HepG2 (cell line): Measurements from ENCODE around the gene ARHGEF16. TPM values are rescaled to one million over a fixed set of nuclear protein-coding genes. Genes with fewer than 3 reads are reported as not detected.

Source experiments
- CBFB ChIP-seq: sonication (generic); formaldehyde crosslinking; IDR thresholded peaks from 2 replicates; pipeline ENCODE4 v1.4.0; 2020; ENCODE audit warnings: missing genetic modification reagents
- HMGXB3 ChIP-seq: sonication (generic); formaldehyde crosslinking; IDR thresholded peaks from 2 replicates; pipeline ENCODE4 v1.4.0; 2020; ENCODE audit warnings: missing genetic modification reagents, borderline replicate concordance
- JDP2 ChIP-seq: sonication (generic); formaldehyde crosslinking; IDR thresholded peaks from 2 replicates; pipeline ENCODE4 v1.8.1; 2022; ENCODE audit warnings: missing genetic modification reagents, borderline replicate concordance
- POLR2G ChIP-seq: fragments of 200-400 bp; formaldehyde crosslinking; IDR thresholded peaks from 2 replicates; pipeline ENCODE4 v1.6.1; 2018; ENCODE audit warnings: mild to moderate bottlenecking, low read depth, low read length, moderate library complexity
- SOX6 ChIP-seq, 2 experiments: fragments of 450-650 bp in 1 of 2; sonication (generic) in 1 of 2; formaldehyde crosslinking in 1 of 2; IDR thresholded peaks; 2 replicates each; pipeline versions ENCODE4 v1.4.0 to v1.6.1; 2017 to 2020; ENCODE audit warnings: antibody characterized with exemption in 1 of 2, mild to moderate bottlenecking in 1 of 2, missing genetic modification reagents in 1 of 2
- SRSF1 ChIP-seq: fragments of 200-400 bp; formaldehyde crosslinking; optimal IDR thresholded peaks from 2 replicates; pipeline ENCODE3; 2017; ENCODE audit warnings: mild to moderate bottlenecking, low read depth, low read length, moderate library complexity
- ZBTB44 ChIP-seq: sonication (generic); formaldehyde crosslinking; IDR thresholded peaks from 2 replicates; pipeline ENCODE4 v1.4.0; 2020; ENCODE audit warnings: missing genetic modification reagents
- ZNF34 ChIP-seq: sonication (generic); formaldehyde crosslinking; IDR thresholded peaks from 2 replicates; pipeline ENCODE4 v1.4.0; 2020; ENCODE audit warnings: mild to moderate bottlenecking, missing genetic modification reagents, borderline replicate concordance
- ZNF616 ChIP-seq: sonication (generic); formaldehyde crosslinking; IDR thresholded peaks from 2 replicates; pipeline ENCODE4 v1.5.0; 2020; ENCODE audit warnings: low read depth, mild to moderate bottlenecking, missing genetic modification reagents
- ZNF891 ChIP-seq: sonication (generic); formaldehyde crosslinking; IDR thresholded peaks from 2 replicates; pipeline ENCODE4 v1.5.0; 2020; ENCODE audit warnings: mild to moderate bottlenecking, missing genetic modification reagents
- ZSCAN25 ChIP-seq: sonication (generic); formaldehyde crosslinking; IDR thresholded peaks from 2 replicates; pipeline ENCODE4 v1.8.0; 2022; ENCODE audit warnings: mild to moderate bottlenecking, missing genetic modification reagents
- polyA plus RNA-seq, 8 experiments: library from polyadenylated mRNA; depleted of rRNA in 3 of 8; stranded (reverse) in 7 of 8; unstranded in 1 of 8; fragments of >200 nt; fragmentation: Illumina TruSeq in 4 of 8; extraction: Trizol in 4 of 8; gene quantifications; 2 replicates each; pipeline versions ENCODE4 v1.2.1 to v1.2.3, GENCODE V29; 2011 to 2016; ENCODE audit warnings: low read depth in 4 of 8, missing spikeins in 1 of 8, mixed read lengths in 1 of 8; ENCODE audit not compliant: insufficient read depth in 1 of 8
- total RNA-seq, 5 experiments: library from RNA; depleted of rRNA; stranded (reverse); fragments of >200 nt; fragmentation: Illumina TruSeq; extraction: Trizol; gene quantifications; 2 replicates each; pipeline ENCODE4 v1.2.3, GENCODE V29; 2016; ENCODE audit warnings: low read depth in 1 of 5
- TF ChIP-seq, protein P1 (sequence below): sonication (generic); formaldehyde crosslinking; IDR thresholded peaks from 2 replicates; pipeline ENCODE4 v1.5.1; 2020; ENCODE audit warnings: missing genetic modification reagents, mild to moderate bottlenecking, borderline replicate concordance
- TF ChIP-seq, protein P2 (sequence below): sonication (generic); IDR thresholded peaks from 2 replicates; pipeline ENCODE4 v1.6.1; 2016; ENCODE audit warnings: low read depth, borderline replicate concordance
- TF ChIP-seq, protein P3 (sequence below): sonication (generic); formaldehyde crosslinking; IDR thresholded peaks from 2 replicates; pipeline ENCODE4 v1.8.1; 2022; ENCODE audit warnings: low read depth, mild to moderate bottlenecking, missing genetic modification reagents
- TF ChIP-seq, protein P4 (sequence below): sonication (generic); formaldehyde crosslinking; IDR thresholded peaks from 2 replicates; pipeline ENCODE4 v1.8.1; 2023; ENCODE audit warnings: mild to moderate bottlenecking, missing genetic modification reagents

ARHGEF16 gene
- total and polyA plus RNA-seq, 2 of the 13 experiments (the other 11 are each of a cell fraction or from before 2014, with no cell fraction given), result 20.3 to 39.9 TPM

- no peak for TF ChIP-seq SRSF1
- no peak for TF ChIP-seq HMGXB3 (CRISPR knock-in tag)
- TF ChIP-seq ZNF34 (CRISPR knock-in tag), result no peak
- TF ChIP-seq ZSCAN25 (CRISPR knock-in tag), result 0 out of 2 replicates have a peak, but pooled peaks have one; percentile 32
- TF ChIP-seq, protein P1, sequence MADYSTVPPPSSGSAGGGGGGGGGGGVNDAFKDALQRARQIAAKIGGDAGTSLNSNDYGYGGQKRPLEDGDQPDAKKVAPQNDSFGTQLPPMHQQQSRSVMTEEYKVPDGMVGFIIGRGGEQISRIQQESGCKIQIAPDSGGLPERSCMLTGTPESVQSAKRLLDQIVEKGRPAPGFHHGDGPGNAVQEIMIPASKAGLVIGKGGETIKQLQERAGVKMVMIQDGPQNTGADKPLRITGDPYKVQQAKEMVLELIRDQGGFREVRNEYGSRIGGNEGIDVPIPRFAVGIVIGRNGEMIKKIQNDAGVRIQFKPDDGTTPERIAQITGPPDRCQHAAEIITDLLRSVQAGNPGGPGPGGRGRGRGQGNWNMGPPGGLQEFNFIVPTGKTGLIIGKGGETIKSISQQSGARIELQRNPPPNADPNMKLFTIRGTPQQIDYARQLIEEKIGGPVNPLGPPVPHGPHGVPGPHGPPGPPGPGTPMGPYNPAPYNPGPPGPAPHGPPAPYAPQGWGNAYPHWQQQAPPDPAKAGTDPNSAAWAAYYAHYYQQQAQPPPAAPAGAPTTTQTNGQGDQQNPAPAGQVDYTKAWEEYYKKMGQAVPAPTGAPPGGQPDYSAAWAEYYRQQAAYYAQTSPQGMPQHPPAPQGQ (CRISPR knock-in tag), result no peak
- TF ChIP-seq SOX6 (IDR thresholded peaks at IDR 0.05), result no peak
- no peak; the same call in 1 of the 2 replicates for TF ChIP-seq SOX6 (CRISPR knock-in tag; IDR thresholded peaks at IDR 0.05)
- TF ChIP-seq POLR2G, result peak; percentile 62; the same call in 1 of the 2 replicates
- TF ChIP-seq ZNF891, result no peak
- TF ChIP-seq, protein P2, sequence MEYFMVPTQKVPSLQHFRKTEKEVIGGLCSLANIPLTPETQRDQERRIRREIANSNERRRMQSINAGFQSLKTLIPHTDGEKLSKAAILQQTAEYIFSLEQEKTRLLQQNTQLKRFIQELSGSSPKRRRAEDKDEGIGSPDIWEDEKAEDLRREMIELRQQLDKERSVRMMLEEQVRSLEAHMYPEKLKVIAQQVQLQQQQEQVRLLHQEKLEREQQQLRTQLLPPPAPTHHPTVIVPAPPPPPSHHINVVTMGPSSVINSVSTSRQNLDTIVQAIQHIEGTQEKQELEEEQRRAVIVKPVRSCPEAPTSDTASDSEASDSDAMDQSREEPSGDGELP, result peak; percentile 45; the same call in 1 of the 2 replicates
- no peak for TF ChIP-seq ZBTB44 (CRISPR knock-in tag)
- TF ChIP-seq, protein P3, sequence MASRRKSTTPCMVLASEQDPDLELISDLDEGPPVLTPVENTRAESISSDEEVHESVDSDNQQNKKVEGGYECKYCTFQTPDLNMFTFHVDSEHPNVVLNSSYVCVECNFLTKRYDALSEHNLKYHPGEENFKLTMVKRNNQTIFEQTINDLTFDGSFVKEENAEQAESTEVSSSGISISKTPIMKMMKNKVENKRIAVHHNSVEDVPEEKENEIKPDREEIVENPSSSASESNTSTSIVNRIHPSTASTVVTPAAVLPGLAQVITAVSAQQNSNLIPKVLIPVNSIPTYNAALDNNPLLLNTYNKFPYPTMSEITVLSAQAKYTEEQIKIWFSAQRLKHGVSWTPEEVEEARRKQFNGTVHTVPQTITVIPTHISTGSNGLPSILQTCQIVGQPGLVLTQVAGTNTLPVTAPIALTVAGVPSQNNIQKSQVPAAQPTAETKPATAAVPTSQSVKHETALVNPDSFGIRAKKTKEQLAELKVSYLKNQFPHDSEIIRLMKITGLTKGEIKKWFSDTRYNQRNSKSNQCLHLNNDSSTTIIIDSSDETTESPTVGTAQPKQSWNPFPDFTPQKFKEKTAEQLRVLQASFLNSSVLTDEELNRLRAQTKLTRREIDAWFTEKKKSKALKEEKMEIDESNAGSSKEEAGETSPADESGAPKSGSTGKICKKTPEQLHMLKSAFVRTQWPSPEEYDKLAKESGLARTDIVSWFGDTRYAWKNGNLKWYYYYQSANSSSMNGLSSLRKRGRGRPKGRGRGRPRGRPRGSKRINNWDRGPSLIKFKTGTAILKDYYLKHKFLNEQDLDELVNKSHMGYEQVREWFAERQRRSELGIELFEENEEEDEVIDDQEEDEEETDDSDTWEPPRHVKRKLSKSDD, result no peak
- TF ChIP-seq ZNF616 (CRISPR knock-in tag), result no peak
- TF ChIP-seq, protein P4, sequence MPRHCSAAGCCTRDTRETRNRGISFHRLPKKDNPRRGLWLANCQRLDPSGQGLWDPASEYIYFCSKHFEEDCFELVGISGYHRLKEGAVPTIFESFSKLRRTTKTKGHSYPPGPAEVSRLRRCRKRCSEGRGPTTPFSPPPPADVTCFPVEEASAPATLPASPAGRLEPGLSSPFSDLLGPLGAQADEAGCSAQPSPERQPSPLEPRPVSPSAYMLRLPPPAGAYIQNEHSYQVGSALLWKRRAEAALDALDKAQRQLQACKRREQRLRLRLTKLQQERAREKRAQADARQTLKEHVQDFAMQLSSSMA, result 0 out of 2 replicates have a peak, but pooled peaks have one; percentile 49
- TF ChIP-seq CBFB (CRISPR knock-in tag), result peak; percentile 28; the same call in 1 of the 2 replicates
- no peak for TF ChIP-seq JDP2 (CRISPR knock-in tag)
These were observed 1.2 kb upstream of the ARHGEF16 start (continued) for GRCh38 chr1:3453203-3453761.
